ENCODE results near the gene PHLDB3. TPM values are rescaled to one million over a fixed set of nuclear protein-coding genes. Genes with fewer than 3 reads are reported as not detected.

Gene PHLDB3
- total RNA-seq, 1 experiment from 2014 or later: 8.5 TPM

DNA sequence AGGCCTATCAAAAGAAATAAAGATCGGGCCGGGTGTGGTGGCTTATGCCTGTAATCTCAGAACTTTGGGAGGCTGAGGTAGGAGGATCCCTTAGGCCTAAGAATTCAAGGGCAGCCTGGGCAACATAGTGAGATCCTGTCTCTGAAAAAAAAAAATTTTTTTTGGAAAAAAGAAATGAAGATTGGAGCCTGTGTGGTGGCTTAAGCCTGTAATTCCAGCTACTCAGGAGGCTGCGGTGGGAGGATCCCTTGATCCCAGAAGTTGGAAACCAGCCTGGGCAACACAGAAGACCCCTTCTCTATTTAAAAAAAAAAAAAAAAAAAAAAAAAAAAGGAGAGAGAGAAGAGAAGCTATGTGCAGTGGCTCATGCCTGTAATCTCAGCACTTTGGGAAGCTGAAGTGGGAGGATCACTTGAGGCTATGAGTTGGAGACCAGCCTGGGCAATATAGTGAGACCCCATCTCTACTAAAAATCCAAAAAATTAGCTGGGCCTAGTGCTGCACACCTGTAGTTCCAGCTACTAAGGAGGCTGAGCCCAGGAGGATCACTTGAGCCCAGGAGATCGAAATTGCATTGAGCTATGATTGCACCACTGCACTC lies 24.5 kb downstream of the PHLDB3 start:
- Histone ChIP-seq H2BK20ac (ENCODE audit: low read depth, low read length, poor library complexity, severe bottlenecking) (no peak overlapping the region), H2BK5ac (ENCODE audit: insufficient read length, low read length) (no peak overlapping the region), H4K5ac (ENCODE audit: insufficient read length, low read depth, low read length) (no peak overlapping the region), H3K9ac (ENCODE audit: extremely low read depth, insufficient read length, low read length) (no peak overlapping the region), H3K27ac (ENCODE audit: insufficient read length, low read depth, low read length) (no peak overlapping the region), H4K8ac (replicated peaks; ENCODE audit: insufficient read length, low read depth, low read length) (no peak overlapping the region), H2BK120ac (ENCODE audit: low read depth, low read length, poor library complexity, severe bottlenecking) (no peak overlapping the region), H3T11ph (ENCODE audit: low read length) (no peak overlapping the region), H2BK12ac (ENCODE audit: insufficient read length, low read depth, low read length) (no peak overlapping the region), H3K23me2 (ENCODE audit: insufficient read length, low read depth, low read length, poor library complexity, severe bottlenecking) (no peaks in the 10 kb centered on the region), H4K20me1 (ENCODE audit: control insufficient read depth, insufficient read depth, insufficient read length) (no peaks in the 10 kb centered on the region), H3K9me3 (ENCODE audit: control insufficient read depth, low read depth, low read length) (no peaks in the 10 kb centered on the region), H3K4me1 (ENCODE audit: insufficient read depth, low read length) (no peaks in the 10 kb centered on the region), H3K23ac (ENCODE audit: insufficient read length, low read depth, low read length) (no peak overlapping the region), H3K79me2 (ENCODE audit: insufficient read depth, low read length) (no peaks in the 10 kb centered on the region), H3K4ac (ENCODE audit: low read depth, low read length) (no peak overlapping the region), H2AK5ac (ENCODE audit: insufficient read length, low read length) (no peak overlapping the region), H2AFZ (ENCODE audit: low read length) (no peak overlapping the region), H3K79me1 (ENCODE audit: insufficient read depth, low read depth, low read length, poor library complexity, severe bottlenecking) (no peaks in the 10 kb centered on the region), H3K27me3 (ENCODE audit: insufficient read depth, low read length) (no peaks in the 10 kb centered on the region), H3K14ac (ENCODE audit: insufficient read depth, low read length) (no peak overlapping the region), H3K4me2 (ENCODE audit: insufficient read depth, insufficient read length, low read length) (no peak overlapping the region), H3K56ac (ENCODE audit: insufficient read length, low read depth, low read length) (no peak overlapping the region), H2BK15ac (ENCODE audit: low read depth, low read length) (no peak overlapping the region), H4K91ac (ENCODE audit: insufficient read length, low read depth, low read length) (no peak overlapping the region), H3K18ac (ENCODE audit: insufficient read length, low read depth, low read length) (no peak overlapping the region)
- H3K27ac Mint-ChIP-seq: no peak overlapping the region
- H3K36me3 Mint-ChIP-seq (ENCODE audit: insufficient read depth in 1 of 3, low read depth in 3 of 3): peaks cover 3 to 7% (median 3%) of the 10 kb centered on the region in 3 experiments; a peak in 2 of 7 replicates
- DNase-seq: no peak
- no peaks in the 10 kb centered on the region; a peak in 1 of 5 replicates for H3K9me3 Mint-ChIP-seq
- TF ChIP-seq, protein P1, sequence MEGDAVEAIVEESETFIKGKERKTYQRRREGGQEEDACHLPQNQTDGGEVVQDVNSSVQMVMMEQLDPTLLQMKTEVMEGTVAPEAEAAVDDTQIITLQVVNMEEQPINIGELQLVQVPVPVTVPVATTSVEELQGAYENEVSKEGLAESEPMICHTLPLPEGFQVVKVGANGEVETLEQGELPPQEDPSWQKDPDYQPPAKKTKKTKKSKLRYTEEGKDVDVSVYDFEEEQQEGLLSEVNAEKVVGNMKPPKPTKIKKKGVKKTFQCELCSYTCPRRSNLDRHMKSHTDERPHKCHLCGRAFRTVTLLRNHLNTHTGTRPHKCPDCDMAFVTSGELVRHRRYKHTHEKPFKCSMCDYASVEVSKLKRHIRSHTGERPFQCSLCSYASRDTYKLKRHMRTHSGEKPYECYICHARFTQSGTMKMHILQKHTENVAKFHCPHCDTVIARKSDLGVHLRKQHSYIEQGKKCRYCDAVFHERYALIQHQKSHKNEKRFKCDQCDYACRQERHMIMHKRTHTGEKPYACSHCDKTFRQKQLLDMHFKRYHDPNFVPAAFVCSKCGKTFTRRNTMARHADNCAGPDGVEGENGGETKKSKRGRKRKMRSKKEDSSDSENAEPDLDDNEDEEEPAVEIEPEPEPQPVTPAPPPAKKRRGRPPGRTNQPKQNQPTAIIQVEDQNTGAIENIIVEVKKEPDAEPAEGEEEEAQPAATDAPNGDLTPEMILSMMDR (conservative IDR thresholded peaks at IDR 0.05): no peak
- H3K4me3 Mint-ChIP-seq: no peak overlapping the region
- no CpG with 5 or more reads among the region's 4 CpGs for WGBS (ENCODE audit: extremely low coverage, insufficient read length, low lambda C conversion rate)
- peaks cover 3 to 4% of the 10 kb centered on the region in 2 experiments; a peak in 3 of 4 replicates for H3K4me1 Mint-ChIP-seq
- peaks cover 10% of the 10 kb centered on the region for H3K27me3 Mint-ChIP-seq (ENCODE audit: low read depth)
